Suprapubic skin (tissue), 4 donors: Measurements from ENCODE around the gene EVL. TPM values are rescaled to one million over a fixed set of nuclear protein-coding genes. Genes with fewer than 3 reads are reported as not detected.

Experiments used
- DNase-seq, 2 donors: peaks; one replicate each; pipeline ENCODE4 v3.0.0-alpha.2; 2019; ENCODE audit warnings: low spot score in 2 of 2
- H3K27ac ChIP-seq: fragments of 200-600 bp; sonication (generic); one replicate; pipeline ENCODE4 v1.5.1; 2019
- H3K27me3 ChIP-seq: fragments of 200-600 bp; sonication (generic); one replicate; pipeline ENCODE4 v1.5.1; 2019
- H3K36me3 ChIP-seq: fragments of 200-600 bp; sonication (generic); one replicate; pipeline ENCODE4 v1.5.1; 2019
- H3K4me1 ChIP-seq: fragments of 200-600 bp; sonication (generic); one replicate; pipeline ENCODE4 v1.5.1; 2019
- H3K4me3 ChIP-seq: fragments of 200-600 bp; sonication (generic); one replicate; pipeline ENCODE4 v1.5.1; 2019; ENCODE audit warnings: mild to moderate bottlenecking
- H3K9me3 ChIP-seq: fragments of 200-600 bp; sonication (generic); one replicate; pipeline ENCODE4 v1.5.1; 2019
- CTCF ChIP-seq, 2 donors: fragments of 200-600 bp in 1 of 2; fragments of 450-650 bp in 1 of 2; sonication (generic) in 1 of 2; IDR thresholded peaks; one replicate each; pipeline ENCODE4 v1.5.1; 2016 to 2019; ENCODE audit warnings: antibody characterized with exemption in 2 of 2, mild to moderate bottlenecking in 1 of 2, moderate library complexity in 1 of 2
- EP300 ChIP-seq: sonication (generic); formaldehyde crosslinking; IDR thresholded peaks from one replicate; pipeline ENCODE4 v1.6.1; 2017; ENCODE audit warnings: antibody characterized with exemption
- POLR2A ChIP-seq, 2 donors: fragments of 450-650 bp; IDR thresholded peaks; one replicate each; pipeline ENCODE4 v1.6.1; 2017; ENCODE audit warnings: antibody characterized with exemption in 2 of 2, mild to moderate bottlenecking in 2 of 2, moderate library complexity in 2 of 2
- POLR2AphosphoS5 ChIP-seq, 3 donors: sonication (generic); formaldehyde crosslinking; IDR thresholded peaks; one replicate each; pipeline ENCODE4 v1.6.1; 2017; ENCODE audit warnings: antibody characterized with exemption in 3 of 3
- WGBS: methylation state at CpG from one replicate; pipeline ENCODE4 v1.1.5; 2018; 5-methylcytosine and 5-hydroxymethylcytosine counted together
- total RNA-seq, 4 donors: library from RNA; depleted of rRNA; stranded (reverse); fragments of >200 nt; gene quantifications; one replicate each; pipeline ENCODE4 v1.1.0, GENCODE V29; 2016

Gene EVL
- total RNA-seq, 4 donors from 2014 or later: 48.8 to 80.0 (median 61.4) TPM

DNA sequence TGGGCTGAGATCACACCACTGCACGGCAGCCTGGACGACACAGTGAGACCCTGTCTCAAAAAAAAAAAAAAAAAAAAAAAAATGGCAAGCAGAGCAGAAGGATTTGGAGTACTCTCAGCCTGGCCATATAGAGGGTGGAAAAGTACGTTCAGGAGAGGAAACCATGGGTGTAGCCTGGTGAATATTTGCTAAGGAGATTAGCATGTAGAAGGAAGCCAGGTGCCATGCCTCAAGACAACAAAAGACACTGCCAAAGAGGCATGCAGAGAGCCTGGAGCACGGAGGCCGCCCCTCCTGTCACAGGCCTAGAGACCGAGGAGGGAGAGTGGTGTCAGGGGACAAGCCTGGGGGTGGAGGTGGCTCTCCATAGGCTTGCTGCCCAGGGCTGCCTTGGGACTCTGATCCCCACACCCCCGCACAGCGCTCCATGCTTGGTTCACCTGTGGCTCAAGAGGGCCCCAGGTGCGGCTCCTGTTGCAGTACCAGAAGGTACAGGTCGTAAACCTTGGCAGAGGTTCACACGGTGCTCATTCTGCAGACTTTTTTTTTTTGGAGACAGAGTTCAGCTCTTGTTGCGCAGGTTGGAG lies 122.1 kb downstream of the EVL start:
- TF ChIP-seq EP300 (no peak), CTCF (IDR thresholded peaks at IDR 0.05) (no peak), POLR2AphosphoS5 (IDR thresholded peaks at IDR 0.05) (no peak), POLR2A (IDR thresholded peaks at IDR 0.05) (no peak)
- Histone ChIP-seq H3K4me1 (peaks cover 9% of the 10 kb centered on the region), H3K9me3 (no peaks in the 10 kb centered on the region), H3K4me3 (no peak overlapping the region), H3K27me3 (no peaks in the 10 kb centered on the region), H3K27ac (no peak overlapping the region), H3K36me3 (no peaks in the 10 kb centered on the region)
- WGBS: 66% methylated on average over 12 of the region's 12 CpGs
- DNase-seq: no peak

DNA sequence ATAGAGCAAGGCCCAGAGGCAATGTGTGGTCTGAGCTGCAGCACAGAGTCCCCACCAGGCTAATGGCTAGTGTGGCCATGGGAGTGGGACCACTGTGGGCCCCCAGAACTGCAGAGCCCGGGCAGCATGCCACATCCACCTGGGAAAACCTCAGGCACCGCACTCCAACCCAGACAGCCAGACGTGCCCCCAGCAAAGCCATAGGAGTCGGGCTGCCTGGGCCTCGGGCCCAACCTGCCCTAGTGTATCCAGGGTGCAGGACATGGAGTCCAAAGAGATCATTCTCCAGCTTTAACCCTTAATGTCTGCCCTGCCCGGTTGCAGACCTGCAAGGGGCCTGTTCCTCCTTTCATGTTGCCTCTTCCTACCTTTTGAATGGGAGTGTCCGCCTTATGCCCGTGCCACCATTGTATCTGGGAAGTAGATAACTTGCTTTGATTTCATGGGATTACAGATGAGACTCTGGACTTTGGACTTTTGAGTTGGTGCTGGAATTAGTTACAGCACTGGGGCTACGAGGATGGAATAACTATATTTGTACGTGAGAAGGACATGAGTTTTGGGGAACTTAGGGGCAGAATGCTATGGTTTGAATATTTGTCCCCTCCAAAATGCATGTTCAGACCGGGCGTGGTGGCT lies 123.3 kb downstream of the EVL start:
- Histone ChIP-seq H3K9me3 (no peaks in the 10 kb centered on the region), H3K27me3 (no peaks in the 10 kb centered on the region), H3K4me3 (no peak overlapping the region), H3K36me3 (no peaks in the 10 kb centered on the region), H3K4me1 (peaks cover 18% of the 10 kb centered on the region), H3K27ac (no peak overlapping the region)
- TF ChIP-seq CTCF (IDR thresholded peaks at IDR 0.05) (no peak), EP300 (no peak), POLR2A (IDR thresholded peaks at IDR 0.05) (no peak), POLR2AphosphoS5 (IDR thresholded peaks at IDR 0.05) (no peak)
- no peak for DNase-seq
- WGBS: 94% methylated on average over 7 of the region's 12 CpGs

DNA sequence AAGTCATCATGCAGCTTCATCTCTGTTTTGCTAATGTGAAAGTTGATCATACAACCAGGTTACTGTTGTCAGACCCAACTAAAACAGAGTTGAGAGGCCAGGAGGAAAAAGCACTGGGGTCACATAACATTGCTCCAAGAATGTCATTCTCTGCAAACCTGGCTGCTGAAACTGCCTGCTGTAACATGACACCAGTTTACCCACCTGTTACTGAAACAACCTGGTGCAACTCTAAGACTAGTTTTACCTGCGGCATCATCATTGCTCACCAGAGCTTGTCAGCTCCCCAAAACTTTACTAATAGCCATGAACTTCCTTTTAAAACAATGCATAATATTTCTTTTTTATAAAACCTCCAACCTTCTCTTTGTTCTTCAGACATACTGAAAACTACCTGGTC lies 124.9 kb downstream of the EVL start:
- 94% methylated on average over 1 of the region's 1 CpG for WGBS
- peaks cover 21% of the 10 kb centered on the region for H3K4me1 ChIP-seq
- TF ChIP-seq POLR2A (IDR thresholded peaks at IDR 0.05) (no peak), POLR2AphosphoS5 (IDR thresholded peaks at IDR 0.05) (no peak), CTCF (IDR thresholded peaks at IDR 0.05) (no peak), EP300 (no peak)
- no peak overlapping the region for H3K27ac ChIP-seq
- H3K36me3 ChIP-seq: no peaks in the 10 kb centered on the region
- no peaks in the 10 kb centered on the region for H3K27me3 ChIP-seq
- no peak for DNase-seq
- no peak overlapping the region for H3K4me3 ChIP-seq
- no peaks in the 10 kb centered on the region for H3K9me3 ChIP-seq

GRCh38 chr14:100191584-100192249 lies 126.5 kb downstream of the EVL start:
- Histone ChIP-seq H3K9me3 (no peaks in the 10 kb centered on the region), H3K27me3 (no peaks in the 10 kb centered on the region), H3K27ac (no peak overlapping the region), H3K36me3 (no peaks in the 10 kb centered on the region), H3K4me3 (peak overlapping the region; percentile 55), H3K4me1 (peaks cover 21% of the 10 kb centered on the region)
- 68% methylated on average over 14 of the region's 14 CpGs for WGBS
- TF ChIP-seq POLR2AphosphoS5 (IDR thresholded peaks at IDR 0.05): no peak
- TF ChIP-seq CTCF (IDR thresholded peaks at IDR 0.05): no peak
- no peak for TF ChIP-seq EP300
- TF ChIP-seq POLR2A (IDR thresholded peaks at IDR 0.05): no peak
- DNase-seq: no peak

DNA sequence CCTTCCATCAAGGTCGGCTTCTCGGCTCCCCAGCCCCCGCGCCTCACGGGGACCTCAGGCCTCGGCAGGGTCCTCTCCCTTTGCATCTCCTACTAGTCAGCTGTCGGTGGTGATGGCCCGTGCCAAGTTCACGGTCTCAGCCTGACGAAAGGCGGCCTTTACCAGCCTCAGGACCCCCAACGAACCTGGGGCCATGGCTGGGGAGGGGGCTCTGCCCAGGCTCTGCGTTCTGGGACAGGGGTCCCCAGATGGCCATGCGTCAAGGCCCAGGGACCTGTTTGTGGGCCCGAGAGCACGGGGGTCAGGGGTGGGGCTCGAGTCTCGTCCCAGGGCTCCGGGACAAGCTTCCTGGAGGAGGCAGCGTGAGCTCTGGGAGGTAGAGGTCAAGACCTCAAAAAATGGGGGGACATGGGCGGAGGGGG lies 127.0 kb downstream of the EVL start:
- TF ChIP-seq POLR2A (IDR thresholded peaks at IDR 0.05) (no peak), POLR2AphosphoS5 (IDR thresholded peaks at IDR 0.05) (no peak), EP300 (no peak), CTCF (IDR thresholded peaks at IDR 0.05) (no peak)
- Histone ChIP-seq H3K36me3 (no peaks in the 10 kb centered on the region), H3K9me3 (no peaks in the 10 kb centered on the region), H3K4me1 (peaks cover 21% of the 10 kb centered on the region), H3K27ac (peak overlapping the region; percentile 92), H3K27me3 (no peaks in the 10 kb centered on the region), H3K4me3 (peak overlapping the region; percentile 55)
- DNase-seq: peak in 1 of 2 donors; percentile 75
- WGBS: 25% methylated on average over 12 of the region's 21 CpGs
